HG03571 (cell line): Measurements from ENCODE around the gene GPR15.
"Not testable (repeated sequence)": the region's sequence is repeated elsewhere in the genome, so short reads cannot be mapped to it uniquely, and the experiment has no call there.

ENCODE experiments used
- ATAC-seq: cut with Tn5 transposase; IDR thresholded peaks from one replicate; pipeline ENCODE4 v1.9.1; 2021; ENCODE audit not compliant: unreplicated experiment

The GPR15 gene

GRCh38 chr3:98556164-98557130, 24.7 kb downstream of the GPR15 start:
- ATAC-seq, result peak; percentile 79

GRCh38 chr3:98557324-98558010, 25.7 kb downstream of the GPR15 start:
- no peak for ATAC-seq

GRCh38 chr3:98558100-98558827, 26.5 kb downstream of the GPR15 start:
- no peak for ATAC-seq

GRCh38 chr3:98559769-98560168, 28.0 kb downstream of the GPR15 start:
- ATAC-seq, result not testable (repeated sequence)

- no peak for ATAC-seq
These were observed 29.1 kb downstream of the GPR15 start for GRCh38 chr3:98560911-98561310.

GRCh38 chr3:98561727-98562521, 30.1 kb downstream of the GPR15 start:
- ATAC-seq, result no peak

- ATAC-seq, result peak; percentile 65
These were observed 32.0 kb downstream of the GPR15 start for GRCh38 chr3:98563661-98564281.

- ATAC-seq, result no peak
These were observed 32.7 kb downstream of the GPR15 start for GRCh38 chr3:98564282-98565005.

GRCh38 chr3:98565237-98565643, 33.5 kb downstream of the GPR15 start:
- ATAC-seq, result no peak

- ATAC-seq, result no peak
These were observed 34.1 kb downstream of the GPR15 start for GRCh38 chr3:98565843-98566242.

GRCh38 chr3:98567666-98568270, 36.0 kb downstream of the GPR15 start:
- ATAC-seq, result peak; percentile 34

- ATAC-seq, result no peak
These were observed 36.6 kb downstream of the GPR15 start for GRCh38 chr3:98568402-98568801.

- ATAC-seq, result peak; percentile 52
These were observed 41.5 kb downstream of the GPR15 start for GRCh38 chr3:98573181-98573728.

GRCh38 chr3:98574132-98574531, 42.4 kb downstream of the GPR15 start:
- ATAC-seq, result no peak

GRCh38 chr3:98577178-98577895, 45.6 kb downstream of the GPR15 start:
- ATAC-seq, result no peak

GRCh38 chr3:98580401-98581386, 48.9 kb downstream of the GPR15 start:
- ATAC-seq, result no peak

- ATAC-seq, result no peak
These were observed 49.7 kb downstream of the GPR15 start for GRCh38 chr3:98581474-98581873.
